DOHH2 (cell line): ENCODE data around the gene HOXC9.

Source experiments
- EZH2phosphoT487 ChIP-seq: fragments of 200-600 bp; sonication (generic); IDR thresholded peaks from 2 replicates; pipeline ENCODE4 v1.6.1; 2017; ENCODE audit warnings: borderline replicate concordance, mild to moderate bottlenecking, antibody characterized with exemption, low read length, moderate library complexity, mixed read lengths
- TF ChIP-seq, protein P1 (sequence below): fragments of 200-600 bp; sonication (generic); IDR thresholded peaks from one replicate; pipeline ENCODE4 v1.5.1; 2014; ENCODE audit warnings: antibody characterized with exemption, mild to moderate bottlenecking, low read depth, low read length; ENCODE audit not compliant: poor library complexity, severe bottlenecking

DNA sequence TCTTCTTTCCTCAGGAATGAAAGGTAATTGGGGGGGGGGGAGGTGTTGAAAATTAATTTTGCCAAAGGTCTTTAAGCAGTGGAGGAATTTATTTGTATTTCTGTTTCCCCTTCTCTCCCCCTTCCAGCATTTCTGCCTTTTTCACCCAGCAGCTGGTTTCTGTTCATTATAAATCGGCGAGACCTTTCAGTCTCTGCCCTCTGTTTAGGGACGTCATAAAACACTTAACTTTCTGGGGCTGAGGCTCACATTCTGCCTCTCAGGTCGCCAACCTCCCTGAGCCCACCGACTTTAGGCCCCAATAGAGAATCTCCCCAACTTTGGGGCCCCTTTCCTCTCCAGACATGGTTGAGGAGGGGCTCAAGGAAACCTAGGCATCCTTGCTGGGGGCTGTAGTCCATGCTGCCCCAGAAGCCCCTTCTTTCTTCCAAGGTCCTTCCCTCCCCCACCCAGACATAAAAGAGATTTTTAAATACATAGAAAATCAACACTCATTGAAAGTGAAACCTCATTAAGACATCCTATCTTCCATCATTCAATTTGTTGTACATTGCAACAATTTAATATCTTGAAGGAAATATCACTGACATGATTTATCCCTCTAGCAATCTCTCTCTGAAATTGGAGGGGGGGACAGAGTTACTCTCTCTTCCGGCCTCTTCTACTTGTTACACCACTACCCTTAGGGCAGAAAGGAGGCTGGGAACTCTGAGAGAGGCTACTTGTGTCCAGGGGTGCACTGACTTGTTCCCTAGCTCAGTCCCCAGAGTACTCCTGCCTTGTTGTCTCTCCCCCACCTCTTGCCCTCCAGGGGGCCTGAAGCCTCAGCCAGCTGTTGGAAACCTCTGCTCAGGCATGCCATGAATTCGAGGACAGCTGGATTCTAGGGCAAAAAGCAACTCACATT lies 25.8 kb downstream of the HOXC9 start:
- no peak for TF ChIP-seq EZH2phosphoT487
- TF ChIP-seq, protein P1, sequence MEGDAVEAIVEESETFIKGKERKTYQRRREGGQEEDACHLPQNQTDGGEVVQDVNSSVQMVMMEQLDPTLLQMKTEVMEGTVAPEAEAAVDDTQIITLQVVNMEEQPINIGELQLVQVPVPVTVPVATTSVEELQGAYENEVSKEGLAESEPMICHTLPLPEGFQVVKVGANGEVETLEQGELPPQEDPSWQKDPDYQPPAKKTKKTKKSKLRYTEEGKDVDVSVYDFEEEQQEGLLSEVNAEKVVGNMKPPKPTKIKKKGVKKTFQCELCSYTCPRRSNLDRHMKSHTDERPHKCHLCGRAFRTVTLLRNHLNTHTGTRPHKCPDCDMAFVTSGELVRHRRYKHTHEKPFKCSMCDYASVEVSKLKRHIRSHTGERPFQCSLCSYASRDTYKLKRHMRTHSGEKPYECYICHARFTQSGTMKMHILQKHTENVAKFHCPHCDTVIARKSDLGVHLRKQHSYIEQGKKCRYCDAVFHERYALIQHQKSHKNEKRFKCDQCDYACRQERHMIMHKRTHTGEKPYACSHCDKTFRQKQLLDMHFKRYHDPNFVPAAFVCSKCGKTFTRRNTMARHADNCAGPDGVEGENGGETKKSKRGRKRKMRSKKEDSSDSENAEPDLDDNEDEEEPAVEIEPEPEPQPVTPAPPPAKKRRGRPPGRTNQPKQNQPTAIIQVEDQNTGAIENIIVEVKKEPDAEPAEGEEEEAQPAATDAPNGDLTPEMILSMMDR = no peak
